SK-N-SH (cell line): ENCODE data around the gene TSHZ2. TPM values are rescaled to one million over a fixed set of nuclear protein-coding genes. Genes with fewer than 3 reads are reported as not detected.

Experiments
- CTCF ChIA-PET: fragments of 300-600, 350-600 bp; formaldehyde crosslinking; extraction: SDS; loops from one replicate; lab custom pipeline; 2021; lab: Yijun Ruan, JAX
- POLR2A ChIA-PET: fragments of 350-600 bp; sonication (Branson Sonifier 250); formaldehyde crosslinking; extraction: SDS; loops from one replicate; lab custom pipeline; 2020; ENCODE audit warnings: antibody characterized with exemption, inconsistent platforms; lab: Yijun Ruan, JAX
- DNase-seq: peaks from one replicate; pipeline ENCODE4 v3.0.0; 2012
- H2AFZ ChIP-seq: fragments of 200-600 bp; sonication (generic); 2 replicates; pipeline ENCODE4 v1.8.1; 2016; ENCODE audit warnings: antibody characterized with exemption, mild to moderate bottlenecking, low read depth
- H3F3A ChIP-seq: fragments of 200-600 bp; sonication (generic); replicated peaks from 2 replicates; pipeline ENCODE3; 2016; ENCODE audit warnings: antibody characterized with exemption, mild to moderate bottlenecking; ENCODE audit not compliant: insufficient read depth
- H3K27ac ChIP-seq, 2 experiments: fragments of 200-500 bp in 1 of 2; fragments of 200-600 bp in 1 of 2; sonication (Bioruptor generic) in 1 of 2; sonication (generic), shearing (Covaris generic) in 1 of 2; 2 replicates each; pipeline versions ENCODE4 v1.5.1 to v1.6.1; 2014 to 2016; ENCODE audit warnings: low read depth in 2 of 2, inconsistent platforms in 1 of 2, low read length in 1 of 2, mild to moderate bottlenecking in 1 of 2, mixed read lengths in 1 of 2
- H3K27me3 ChIP-seq: fragments of 200-600 bp; sonication (generic), shearing (Covaris generic); 2 replicates; pipeline ENCODE4 v1.6.1; 2016; ENCODE audit warnings: mixed run types; ENCODE audit not compliant: insufficient read depth
- H3K36me3 ChIP-seq, 2 experiments: fragments of 200-500 bp in 1 of 2; fragments of 200-600 bp in 1 of 2; sonication (Bioruptor generic) in 1 of 2; sonication (generic) in 1 of 2; replicated peaks in 1 of 2; 2 replicates each; pipeline versions ENCODE3 to v1.5.1; 2014 to 2016; ENCODE audit warnings: low read length in 1 of 2, mild to moderate bottlenecking in 1 of 2; ENCODE audit not compliant: insufficient read depth in 2 of 2, control insufficient read depth in 1 of 2
- H3K4me1 ChIP-seq, 2 experiments: fragments of 200-500 bp in 1 of 2; fragments of 200-600 bp in 1 of 2; sonication (Bioruptor generic) in 1 of 2; sonication (generic), shearing (Covaris generic) in 1 of 2; 2 replicates each; pipeline versions ENCODE4 v1.5.1 to v1.6.1; 2014 to 2016; ENCODE audit warnings: low read depth in 1 of 2, low read length in 1 of 2, mixed run types in 1 of 2; ENCODE audit not compliant: insufficient read depth in 2 of 2, control insufficient read depth in 1 of 2
- H3K4me2 ChIP-seq: fragments of 200-600 bp; sonication (generic), shearing (Covaris generic); 2 replicates; pipeline ENCODE4 v1.6.1; 2017; ENCODE audit warnings: mixed run types
- H3K4me3 ChIP-seq, 2 experiments: fragments of 200-500 bp in 1 of 2; fragments of 200-600 bp in 1 of 2; sonication (Bioruptor generic) in 1 of 2; sonication (generic), shearing (Covaris generic) in 1 of 2; 2 replicates each; pipeline versions ENCODE4 v1.5.1 to v1.8.1; 2014 to 2016; ENCODE audit warnings: low read depth in 2 of 2, inconsistent platforms in 1 of 2, low read length in 1 of 2, mild to moderate bottlenecking in 1 of 2, mixed read lengths in 1 of 2, moderate library complexity in 1 of 2
- H3K79me2 ChIP-seq: fragments of 200-600 bp; sonication (generic); 2 replicates; pipeline ENCODE4 v1.8.1; 2017; ENCODE audit warnings: mild to moderate bottlenecking; ENCODE audit not compliant: insufficient read depth
- H3K9ac ChIP-seq: fragments of 200-600 bp; sonication (generic); 2 replicates; pipeline ENCODE4 v1.6.1; 2017; ENCODE audit warnings: mixed run types
- H3K9me2 ChIP-seq: fragments of 200-600 bp; sonication (generic); 2 replicates; pipeline ENCODE4 v1.6.1; 2017; ENCODE audit warnings: mixed run types
- H3K9me3 ChIP-seq: fragments of 200-600 bp; sonication (generic); 2 replicates; pipeline ENCODE4 v1.6.1; 2017; ENCODE audit warnings: mixed run types, mild to moderate bottlenecking, moderate library complexity
- H4K20me1 ChIP-seq: fragments of 200-600 bp; sonication (generic); 2 replicates; pipeline ENCODE4 v1.6.1; 2017; ENCODE audit warnings: mild to moderate bottlenecking, mixed run types; ENCODE audit not compliant: insufficient read depth
- CHD2 ChIP-seq: fragments of 150-350 bp; IDR thresholded peaks from 2 replicates; pipeline ENCODE4 v1.6.1; 2018; ENCODE audit warnings: low read length; ENCODE audit not compliant: partially characterized antibody
- EP300 ChIP-seq, 2 experiments: IDR thresholded peaks; 2 replicates each; pipeline versions ENCODE4 v1.4.0 to v1.6.1; 2012; ENCODE audit warnings: borderline replicate concordance in 1 of 2, low read depth in 1 of 2, low read length in 1 of 2
- EZH2phosphoT487 ChIP-seq: fragments of 200-600 bp; sonication (generic); IDR thresholded peaks from 2 replicates; pipeline ENCODE4 v1.6.1; 2017; ENCODE audit warnings: low read depth, mixed run types, mild to moderate bottlenecking, antibody characterized with exemption, moderate library complexity, borderline replicate concordance
- FOSL2 ChIP-seq: IDR thresholded peaks from 2 replicates; pipeline ENCODE4 v1.4.0; 2012; ENCODE audit warnings: low read depth, mild to moderate bottlenecking, moderate library complexity, borderline replicate concordance
- FOXJ3 ChIP-seq: sonication (generic); formaldehyde crosslinking; IDR thresholded peaks from 2 replicates; pipeline ENCODE4 v1.5.1; 2020; ENCODE audit warnings: mild to moderate bottlenecking, missing genetic modification reagents
- GATA2 ChIP-seq: sonication (generic); formaldehyde crosslinking; IDR thresholded peaks from 2 replicates; pipeline ENCODE4 v1.5.0; 2020; ENCODE audit warnings: mild to moderate bottlenecking, missing genetic modification reagents
- MXI1 ChIP-seq: IDR thresholded peaks from 2 replicates; pipeline ENCODE4 v1.6.1; 2012; ENCODE audit warnings: mild to moderate bottlenecking, low read depth, low read length, improper control_type of control experiment
- RCOR1 ChIP-seq: fragments of 150-350 bp; IDR thresholded peaks from 2 replicates; pipeline ENCODE4 v1.6.1; 2017; ENCODE audit warnings: antibody characterized with exemption, low read length
- RFX5 ChIP-seq: IDR thresholded peaks from 2 replicates; pipeline ENCODE4 v1.6.1; 2012; ENCODE audit warnings: mild to moderate bottlenecking, improper control_type of control experiment, low read length
- SMC3 ChIP-seq: IDR thresholded peaks from 2 replicates; pipeline ENCODE4 v1.6.1; 2012; ENCODE audit warnings: low read depth, low read length, improper control_type of control experiment
- TCF12 ChIP-seq: IDR thresholded peaks from 2 replicates; pipeline ENCODE4 v1.4.0; 2012
- TEAD4 ChIP-seq: IDR thresholded peaks from 2 replicates; pipeline ENCODE4 v1.4.0; 2012; ENCODE audit warnings: mild to moderate bottlenecking, borderline replicate concordance; ENCODE audit not compliant: insufficient read depth
- YY1 ChIP-seq: IDR thresholded peaks from 2 replicates; pipeline ENCODE4 v1.4.0; 2012; ENCODE audit warnings: low read depth, mild to moderate bottlenecking
- WGBS: methylation state at CpG from one replicate; pipeline ENCODE4 v1.1.6; 2017; ENCODE audit warnings: low lambda C conversion rate; 5-methylcytosine and 5-hydroxymethylcytosine counted together
- polyA plus RNA-seq, 3 experiments: library from polyadenylated mRNA; depleted of rRNA; stranded (reverse); fragments of >200 nt; gene quantifications; 2 replicates each; pipeline ENCODE4 v1.2.3, GENCODE V29; 2012
- TF ChIP-seq, protein P1 (sequence below): fragments of 200-600 bp; sonication (generic); IDR thresholded peaks from 2 replicates; pipeline ENCODE4 v1.6.1; 2017; ENCODE audit warnings: antibody characterized with exemption, mild to moderate bottlenecking, moderate library complexity
- TF ChIP-seq, protein P2 (sequence below): IDR thresholded peaks from 2 replicates; pipeline ENCODE4 v1.4.0; 2012; ENCODE audit warnings: low read depth, borderline replicate concordance
- TF ChIP-seq, protein P3 (sequence below): IDR thresholded peaks from 2 replicates; pipeline ENCODE4 v1.6.1; 2012; ENCODE audit warnings: mild to moderate bottlenecking, low read depth, low read length, moderate library complexity
- TF ChIP-seq, protein P4 (sequence below): fragments of 150-350 bp; IDR thresholded peaks from 2 replicates; pipeline ENCODE4 v1.6.1; 2017; ENCODE audit warnings: antibody characterized with exemption, low read length, low read depth, borderline replicate concordance
- TF ChIP-seq, protein P5 (sequence below): IDR thresholded peaks from 2 replicates; pipeline ENCODE4 v1.4.0; 2012; ENCODE audit warnings: low read depth

Gene TSHZ2
- polyA plus RNA-seq, 1 of the 3 experiments (the other 2 are of a cell fraction): 0.13 TPM

DNA sequence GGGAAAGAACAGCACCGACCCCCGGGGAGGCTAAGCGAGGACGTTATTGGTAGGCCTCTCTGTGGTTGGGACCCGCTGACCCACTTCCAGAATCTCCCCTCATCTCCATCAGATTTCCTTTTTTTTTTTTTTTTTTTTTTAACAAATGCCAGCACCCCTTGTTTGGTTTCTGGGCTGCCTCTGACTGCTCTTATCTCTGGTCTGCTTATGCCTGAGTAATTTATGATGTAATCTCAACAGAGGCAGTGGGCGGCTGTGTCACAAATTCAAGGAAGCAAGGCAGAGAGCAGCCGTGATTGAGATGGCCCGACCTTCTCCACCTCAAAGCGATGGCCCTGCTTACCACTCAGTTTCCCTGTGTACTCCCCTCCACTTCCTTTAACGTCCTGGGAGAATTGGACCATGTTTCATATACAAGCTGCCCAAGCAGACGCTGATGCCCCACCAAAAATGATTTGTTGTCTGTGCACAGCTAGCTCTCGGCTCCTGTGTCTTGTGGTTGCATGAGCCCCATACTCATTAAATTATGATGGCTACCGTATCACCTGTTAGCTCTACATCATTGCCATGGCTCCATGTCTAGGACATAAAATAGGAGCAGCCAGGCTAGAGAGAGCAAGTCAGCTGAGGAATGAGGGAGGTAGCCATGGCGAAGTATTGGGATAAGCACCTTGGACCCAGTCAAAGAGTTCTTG, 523.4 kb downstream of the TSHZ2 start:
- CTCF ChIA-PET: interaction anchor here (0.6 to 3.7 kb wide), 10 partner anchors 19 to 1183 kb away, joined by 3 to 27 read pairs (median 3); no protein-coding TSS in a partner anchor
- Histone ChIP-seq H3F3A (no peaks in the 10 kb centered on the region), H3K27ac (peak overlapping the region in 1 of 2 experiments; percentile 90; a peak in 2 of 4 replicates), H4K20me1 (no peaks in the 10 kb centered on the region)
- TF ChIP-seq, protein P1, sequence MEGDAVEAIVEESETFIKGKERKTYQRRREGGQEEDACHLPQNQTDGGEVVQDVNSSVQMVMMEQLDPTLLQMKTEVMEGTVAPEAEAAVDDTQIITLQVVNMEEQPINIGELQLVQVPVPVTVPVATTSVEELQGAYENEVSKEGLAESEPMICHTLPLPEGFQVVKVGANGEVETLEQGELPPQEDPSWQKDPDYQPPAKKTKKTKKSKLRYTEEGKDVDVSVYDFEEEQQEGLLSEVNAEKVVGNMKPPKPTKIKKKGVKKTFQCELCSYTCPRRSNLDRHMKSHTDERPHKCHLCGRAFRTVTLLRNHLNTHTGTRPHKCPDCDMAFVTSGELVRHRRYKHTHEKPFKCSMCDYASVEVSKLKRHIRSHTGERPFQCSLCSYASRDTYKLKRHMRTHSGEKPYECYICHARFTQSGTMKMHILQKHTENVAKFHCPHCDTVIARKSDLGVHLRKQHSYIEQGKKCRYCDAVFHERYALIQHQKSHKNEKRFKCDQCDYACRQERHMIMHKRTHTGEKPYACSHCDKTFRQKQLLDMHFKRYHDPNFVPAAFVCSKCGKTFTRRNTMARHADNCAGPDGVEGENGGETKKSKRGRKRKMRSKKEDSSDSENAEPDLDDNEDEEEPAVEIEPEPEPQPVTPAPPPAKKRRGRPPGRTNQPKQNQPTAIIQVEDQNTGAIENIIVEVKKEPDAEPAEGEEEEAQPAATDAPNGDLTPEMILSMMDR: no peak
- peak; percentile 7; the same call in 1 of the 2 replicates for TF ChIP-seq TCF12
- TF ChIP-seq CHD2: peak; percentile 62
- TF ChIP-seq GATA2 (CRISPR knock-in tag): peak; percentile 94
- TF ChIP-seq EP300 (IDR thresholded peaks at IDR 0.05; ENCODE audit: borderline replicate concordance in 1 of 2, low read depth in 1 of 2, low read length in 1 of 2): peak in 1 of 2 experiments; percentile 95; a peak in 2 of 4 replicates
- TF ChIP-seq, protein P2, sequence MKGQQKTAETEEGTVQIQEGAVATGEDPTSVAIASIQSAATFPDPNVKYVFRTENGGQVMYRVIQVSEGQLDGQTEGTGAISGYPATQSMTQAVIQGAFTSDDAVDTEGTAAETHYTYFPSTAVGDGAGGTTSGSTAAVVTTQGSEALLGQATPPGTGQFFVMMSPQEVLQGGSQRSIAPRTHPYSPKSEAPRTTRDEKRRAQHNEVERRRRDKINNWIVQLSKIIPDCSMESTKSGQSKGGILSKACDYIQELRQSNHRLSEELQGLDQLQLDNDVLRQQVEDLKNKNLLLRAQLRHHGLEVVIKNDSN: no peak
- peak; percentile 84 for TF ChIP-seq RCOR1
- peak; percentile 85 for TF ChIP-seq FOXJ3 (CRISPR knock-in tag)
- TF ChIP-seq, all 33 proteins: peak for 6
- H3K36me3 ChIP-seq: no peaks in the 10 kb centered on the region
- H3K9me3 ChIP-seq: no peaks in the 10 kb centered on the region
- no peaks in the 10 kb centered on the region for H3K79me2 ChIP-seq
- no peak overlapping the region for H3K9ac ChIP-seq
- no peaks in the 10 kb centered on the region for H3K27me3 ChIP-seq
- H3K4me1 ChIP-seq: peaks cover 0 to 19% of the 10 kb centered on the region in 2 experiments; a peak in 3 of 4 replicates
- H3K9me2 ChIP-seq: no peaks in the 10 kb centered on the region
- POLR2A ChIA-PET: interaction anchor here (0.9 kb wide), 1 partner anchor 1304 kb away, joined by 3 read pairs; the partner anchor contains the start of gene ZFP64
- no peak overlapping the region for H3K4me2 ChIP-seq
- H2AFZ ChIP-seq: no peak overlapping the region
- H3K4me3 ChIP-seq: no peak overlapping the region
- DNase-seq: peak; percentile 71
- WGBS: 38% methylated on average over 14 of the region's 14 CpGs

DNA sequence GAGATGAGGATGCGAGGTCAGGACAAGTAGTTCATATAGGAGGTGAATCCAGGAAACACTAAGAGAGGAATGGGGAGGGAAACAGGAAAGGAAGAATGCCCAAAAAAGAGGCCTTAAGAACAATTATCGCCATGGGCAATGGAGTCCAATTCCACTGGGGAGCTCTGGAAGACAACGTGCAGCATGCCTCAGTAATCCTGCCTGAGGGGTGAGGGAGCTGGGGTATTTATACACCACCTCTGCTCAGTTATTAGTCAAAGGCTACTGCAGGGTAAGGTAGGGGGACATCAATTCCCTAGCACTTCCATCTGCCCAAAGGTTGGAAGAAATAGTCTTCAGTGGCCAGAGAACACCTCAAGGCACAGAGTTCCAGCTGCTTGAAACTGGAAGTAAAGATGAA, 525.1 kb downstream of the TSHZ2 start:
- Histone ChIP-seq H3K9ac (no peak overlapping the region), H3K27me3 (no peaks in the 10 kb centered on the region), H3K4me3 (no peak overlapping the region), H4K20me1 (no peaks in the 10 kb centered on the region), H3K4me1 (peaks cover 0 to 19% of the 10 kb centered on the region in 2 experiments; a peak in 3 of 4 replicates), H3K36me3 (no peaks in the 10 kb centered on the region), H3K9me2 (no peaks in the 10 kb centered on the region), H3K27ac (no peak overlapping the region), H3K4me2 (no peak overlapping the region), H3K79me2 (no peaks in the 10 kb centered on the region), H3K9me3 (no peaks in the 10 kb centered on the region), H3F3A (no peaks in the 10 kb centered on the region), H2AFZ (no peak overlapping the region)
- WGBS: 68% methylated on average over 3 of the region's 3 CpGs
- ChIA-PET CTCF (interaction anchor here (0.7 to 1.7 kb wide), 5 partner anchors 50 to 1185 kb away, joined by 3 to 5 read pairs (median 3); no protein-coding TSS in a partner anchor), POLR2A (interaction anchor here (0.5 kb wide), 1 partner anchor 67 kb away, joined by 3 read pairs; no protein-coding TSS in a partner anchor)
- DNase-seq: no peak
- TF ChIP-seq EZH2phosphoT487 (no peak), SMC3 (no peak), RFX5 (no peak), YY1 (no peak), MXI1 (no peak), TCF12 (no peak), TEAD4 (no peak), EP300 (IDR thresholded peaks at IDR 0.05; ENCODE audit: borderline replicate concordance in 1 of 2, low read depth in 1 of 2, low read length in 1 of 2) (no peak), FOSL2 (no peak)
- TF ChIP-seq, protein P3, sequence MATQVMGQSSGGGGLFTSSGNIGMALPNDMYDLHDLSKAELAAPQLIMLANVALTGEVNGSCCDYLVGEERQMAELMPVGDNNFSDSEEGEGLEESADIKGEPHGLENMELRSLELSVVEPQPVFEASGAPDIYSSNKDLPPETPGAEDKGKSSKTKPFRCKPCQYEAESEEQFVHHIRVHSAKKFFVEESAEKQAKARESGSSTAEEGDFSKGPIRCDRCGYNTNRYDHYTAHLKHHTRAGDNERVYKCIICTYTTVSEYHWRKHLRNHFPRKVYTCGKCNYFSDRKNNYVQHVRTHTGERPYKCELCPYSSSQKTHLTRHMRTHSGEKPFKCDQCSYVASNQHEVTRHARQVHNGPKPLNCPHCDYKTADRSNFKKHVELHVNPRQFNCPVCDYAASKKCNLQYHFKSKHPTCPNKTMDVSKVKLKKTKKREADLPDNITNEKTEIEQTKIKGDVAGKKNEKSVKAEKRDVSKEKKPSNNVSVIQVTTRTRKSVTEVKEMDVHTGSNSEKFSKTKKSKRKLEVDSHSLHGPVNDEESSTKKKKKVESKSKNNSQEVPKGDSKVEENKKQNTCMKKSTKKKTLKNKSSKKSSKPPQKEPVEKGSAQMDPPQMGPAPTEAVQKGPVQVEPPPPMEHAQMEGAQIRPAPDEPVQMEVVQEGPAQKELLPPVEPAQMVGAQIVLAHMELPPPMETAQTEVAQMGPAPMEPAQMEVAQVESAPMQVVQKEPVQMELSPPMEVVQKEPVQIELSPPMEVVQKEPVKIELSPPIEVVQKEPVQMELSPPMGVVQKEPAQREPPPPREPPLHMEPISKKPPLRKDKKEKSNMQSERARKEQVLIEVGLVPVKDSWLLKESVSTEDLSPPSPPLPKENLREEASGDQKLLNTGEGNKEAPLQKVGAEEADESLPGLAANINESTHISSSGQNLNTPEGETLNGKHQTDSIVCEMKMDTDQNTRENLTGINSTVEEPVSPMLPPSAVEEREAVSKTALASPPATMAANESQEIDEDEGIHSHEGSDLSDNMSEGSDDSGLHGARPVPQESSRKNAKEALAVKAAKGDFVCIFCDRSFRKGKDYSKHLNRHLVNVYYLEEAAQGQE: no peak
- TF ChIP-seq, protein P4, sequence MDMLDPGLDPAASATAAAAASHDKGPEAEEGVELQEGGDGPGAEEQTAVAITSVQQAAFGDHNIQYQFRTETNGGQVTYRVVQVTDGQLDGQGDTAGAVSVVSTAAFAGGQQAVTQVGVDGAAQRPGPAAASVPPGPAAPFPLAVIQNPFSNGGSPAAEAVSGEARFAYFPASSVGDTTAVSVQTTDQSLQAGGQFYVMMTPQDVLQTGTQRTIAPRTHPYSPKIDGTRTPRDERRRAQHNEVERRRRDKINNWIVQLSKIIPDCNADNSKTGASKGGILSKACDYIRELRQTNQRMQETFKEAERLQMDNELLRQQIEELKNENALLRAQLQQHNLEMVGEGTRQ: no peak
- TF ChIP-seq, protein P5, sequence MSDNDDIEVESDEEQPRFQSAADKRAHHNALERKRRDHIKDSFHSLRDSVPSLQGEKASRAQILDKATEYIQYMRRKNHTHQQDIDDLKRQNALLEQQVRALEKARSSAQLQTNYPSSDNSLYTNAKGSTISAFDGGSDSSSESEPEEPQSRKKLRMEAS: no peak
